ENCODE results near the gene EMILIN1. TPM values are rescaled to one million over a fixed set of nuclear protein-coding genes. Genes with fewer than 3 reads are reported as not detected.

EMILIN1 gene
- total RNA-seq, 1 experiment from 2014 or later, result 0.07 TPM

DNA sequence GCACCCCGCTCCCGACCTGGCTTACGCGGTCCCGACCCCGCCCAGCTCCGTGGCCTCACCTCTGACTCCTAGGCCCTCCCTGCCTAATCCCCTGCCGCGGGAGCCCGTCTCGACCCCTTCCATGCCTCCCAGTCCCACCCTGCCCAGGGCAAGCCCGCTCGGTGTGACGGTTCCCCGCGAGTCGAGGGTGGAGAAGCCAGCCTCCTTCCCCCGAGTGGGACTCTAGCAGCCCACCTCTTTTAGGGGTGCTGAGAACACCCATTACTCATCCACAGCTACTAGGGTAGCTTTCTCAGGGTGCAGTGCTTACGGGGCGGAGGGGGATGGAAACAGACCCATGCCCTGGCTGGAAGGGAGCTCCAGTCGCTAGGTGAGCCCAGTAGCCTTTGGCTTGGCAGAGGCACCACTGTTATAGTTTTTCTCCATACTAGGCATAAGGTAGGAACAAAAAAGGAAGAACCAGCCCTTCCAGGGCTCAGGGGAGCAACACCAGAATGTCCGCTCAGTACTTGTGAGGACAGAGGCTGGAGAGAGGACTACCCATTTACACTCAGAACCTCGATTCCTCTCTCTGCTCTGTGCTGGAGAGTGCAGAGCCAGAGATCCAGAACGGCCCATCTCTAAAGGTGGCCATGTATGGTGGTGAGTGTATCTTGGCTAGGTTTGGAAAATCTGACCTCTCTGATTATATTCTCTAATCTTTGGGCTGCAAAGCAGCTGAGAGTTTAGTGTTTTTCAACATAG is 26.3 kb upstream of the EMILIN1 start:
- no peak for DNase-seq (ENCODE audit: low read depth)
- in situ Hi-C loops (cut with HindIII; ENCODE audit: low pct_unique_long_range_greater_than_20kb, low sequenced_read_pairs), result no loop called here

DNA sequence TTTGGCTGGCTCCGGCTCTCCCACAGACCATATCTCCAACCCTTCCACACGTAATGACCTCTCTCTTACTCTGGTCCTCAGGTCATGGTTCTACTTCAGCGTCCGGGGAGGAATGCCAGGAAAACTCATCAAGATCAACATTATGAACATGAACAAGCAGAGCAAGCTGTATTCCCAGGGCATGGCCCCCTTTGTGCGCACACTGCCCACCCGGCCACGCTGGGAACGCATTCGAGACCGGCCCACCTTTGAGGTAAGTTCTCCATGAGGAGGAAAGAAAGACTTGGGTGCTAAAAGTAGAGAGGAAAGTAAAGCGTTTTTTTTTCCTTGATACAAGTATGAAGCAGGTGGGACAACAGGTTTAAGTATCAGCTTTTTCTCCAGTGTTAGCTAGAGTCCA is 25.1 kb upstream of the EMILIN1 start:
- DNase-seq (ENCODE audit: low read depth), result no peak
- in situ Hi-C loops (cut with HindIII; ENCODE audit: low pct_unique_long_range_greater_than_20kb, low sequenced_read_pairs), result no loop called here

DNA sequence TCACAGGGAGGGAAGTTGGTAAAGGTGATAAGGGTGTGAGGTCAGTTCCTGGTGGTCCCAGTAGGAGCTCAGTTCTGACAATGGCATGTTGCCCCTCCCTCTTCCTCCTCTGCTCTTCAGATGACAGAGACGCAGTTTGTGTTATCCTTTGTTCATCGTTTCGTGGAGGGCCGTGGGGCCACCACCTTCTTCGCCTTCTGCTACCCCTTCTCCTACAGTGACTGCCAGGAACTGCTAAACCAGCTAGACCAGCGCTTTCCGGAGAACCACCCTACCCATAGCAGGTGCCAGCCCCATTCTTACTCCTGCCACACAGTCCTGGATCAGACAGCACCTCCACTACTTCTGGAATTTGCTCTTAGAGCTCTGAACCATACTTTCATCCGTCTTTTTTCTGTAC is 24.6 kb upstream of the EMILIN1 start:
- no peak for DNase-seq (ENCODE audit: low read depth)
- in situ Hi-C loops (cut with HindIII; ENCODE audit: low pct_unique_long_range_greater_than_20kb, low sequenced_read_pairs), result no loop called here

DNA sequence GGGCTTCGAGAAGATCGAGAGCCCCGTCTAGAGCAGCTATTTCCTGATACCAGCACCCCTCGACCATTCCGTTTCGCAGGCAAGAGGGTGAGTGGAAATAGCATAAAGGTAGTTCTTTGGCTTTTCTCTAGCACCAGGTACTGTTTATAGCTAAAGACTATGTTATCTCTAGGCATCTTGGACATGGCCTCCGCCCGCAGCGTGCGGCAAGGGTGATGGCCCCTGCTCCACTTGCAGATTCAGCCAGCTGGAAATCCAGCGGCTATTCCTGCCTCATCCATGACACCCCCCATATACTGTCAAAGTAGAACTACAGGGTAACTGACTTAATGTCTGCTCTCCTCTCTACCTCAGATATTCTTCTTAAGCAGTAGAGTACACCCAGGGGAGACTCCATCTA is 23.7 kb upstream of the EMILIN1 start:
- DNase-seq (ENCODE audit: low read depth), result no peak
- in situ Hi-C loops (cut with HindIII; ENCODE audit: low pct_unique_long_range_greater_than_20kb, low sequenced_read_pairs), result no loop called here

DNA sequence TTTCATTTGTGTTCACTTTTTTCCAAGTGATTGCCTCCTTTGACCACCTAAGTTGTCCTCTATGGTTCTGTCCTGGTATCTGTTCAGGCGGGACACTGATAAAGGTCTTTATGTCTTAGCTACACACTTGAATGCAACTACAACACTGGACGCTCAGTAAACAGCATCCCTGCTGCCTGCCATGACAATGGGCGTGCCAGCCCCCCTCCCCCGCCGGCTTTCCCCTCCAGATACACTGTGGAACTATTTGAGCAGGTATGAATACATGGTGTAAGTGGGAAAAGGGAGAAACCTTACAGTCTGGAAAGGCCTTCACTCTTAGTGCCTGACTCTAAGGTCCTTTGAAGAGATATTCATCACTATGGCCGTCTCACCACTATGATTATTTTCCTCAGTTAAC is 21.2 kb upstream of the EMILIN1 start:
- DNase-seq (ENCODE audit: low read depth), result no peak
- in situ Hi-C loops (cut with HindIII; ENCODE audit: low pct_unique_long_range_greater_than_20kb, low sequenced_read_pairs), result no loop called here

DNA sequence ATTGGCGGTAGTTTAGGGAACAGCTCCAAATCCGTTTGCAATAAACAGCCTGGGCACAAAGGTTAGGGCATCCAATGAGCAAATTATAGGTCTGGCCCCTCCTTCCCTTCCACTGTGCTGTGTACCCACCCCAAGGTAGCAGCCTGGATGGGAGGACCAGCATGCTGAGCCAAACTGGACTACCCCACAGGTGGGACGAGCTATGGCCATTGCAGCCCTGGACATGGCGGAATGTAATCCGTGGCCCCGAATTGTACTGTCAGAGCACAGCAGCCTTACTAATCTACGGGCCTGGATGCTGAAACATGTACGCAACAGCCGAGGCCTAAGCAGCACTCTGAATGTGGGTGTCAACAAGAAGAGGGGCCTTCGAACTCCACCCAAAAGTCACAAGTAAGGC is 20.2 kb upstream of the EMILIN1 start:
- in situ Hi-C loops (cut with HindIII; ENCODE audit: low pct_unique_long_range_greater_than_20kb, low sequenced_read_pairs), result no loop called here

DNA sequence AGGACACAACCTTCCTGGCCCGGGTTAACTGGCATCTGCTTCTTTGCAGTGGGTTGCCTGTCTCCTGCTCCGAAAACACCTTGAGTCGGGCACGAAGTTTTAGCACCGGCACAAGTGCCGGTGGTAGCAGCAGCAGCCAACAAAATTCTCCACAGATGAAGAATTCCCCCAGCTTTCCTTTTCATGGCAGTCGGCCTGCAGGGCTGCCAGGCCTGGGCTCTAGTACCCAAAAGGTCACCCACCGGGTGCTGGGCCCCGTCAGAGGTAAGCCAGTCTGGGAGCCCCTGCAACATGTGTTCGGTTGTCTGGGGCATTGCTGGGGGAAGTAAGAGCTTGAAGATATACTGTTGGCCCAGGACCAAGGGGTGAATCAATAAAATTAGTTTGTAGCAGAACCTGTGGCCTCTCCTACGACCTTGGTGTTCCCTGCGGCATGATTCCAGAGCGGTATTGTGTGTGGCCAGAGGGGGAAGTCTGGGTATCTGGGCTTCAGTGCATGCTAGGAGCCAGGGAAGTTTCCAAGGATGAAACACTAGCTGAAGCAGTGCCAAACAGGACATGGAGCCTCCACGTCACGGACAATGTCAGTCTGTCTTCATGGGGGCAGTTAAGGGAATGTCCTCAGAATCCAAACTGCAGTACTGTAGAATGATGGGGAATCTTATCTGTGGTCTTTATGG is 19.1 kb upstream of the EMILIN1 start:
- in situ Hi-C loops (cut with HindIII; ENCODE audit: low pct_unique_long_range_greater_than_20kb, low sequenced_read_pairs), result no loop called here
- DNase-seq (ENCODE audit: low read depth), result no peak

More for the DNA sequence above, 20.2 kb upstream of the EMILIN1 start:
- no peak for DNase-seq (ENCODE audit: low read depth)

DNA sequence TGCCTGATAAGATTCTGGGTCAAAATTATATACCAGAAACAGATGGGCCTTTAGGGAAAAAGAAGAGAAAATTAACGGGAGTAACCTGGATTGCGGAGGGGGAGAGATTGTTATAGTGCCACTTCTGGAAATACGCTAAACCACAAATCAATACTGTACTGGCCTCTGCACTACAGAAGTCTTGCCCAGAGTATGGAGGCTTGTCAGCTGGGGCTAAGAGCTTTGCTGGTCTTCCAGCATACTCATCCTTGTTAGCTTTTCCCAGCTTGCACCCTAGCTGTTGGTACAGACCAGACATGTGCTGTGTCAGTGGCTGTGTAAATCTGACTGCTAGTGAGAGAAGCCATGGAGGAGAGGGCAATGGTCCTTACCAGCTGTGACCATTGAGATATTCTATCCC is 18.1 kb upstream of the EMILIN1 start:
- in situ Hi-C loops (cut with HindIII; ENCODE audit: low pct_unique_long_range_greater_than_20kb, low sequenced_read_pairs), result no loop called here
- DNase-seq (ENCODE audit: low read depth), result no peak

DNA sequence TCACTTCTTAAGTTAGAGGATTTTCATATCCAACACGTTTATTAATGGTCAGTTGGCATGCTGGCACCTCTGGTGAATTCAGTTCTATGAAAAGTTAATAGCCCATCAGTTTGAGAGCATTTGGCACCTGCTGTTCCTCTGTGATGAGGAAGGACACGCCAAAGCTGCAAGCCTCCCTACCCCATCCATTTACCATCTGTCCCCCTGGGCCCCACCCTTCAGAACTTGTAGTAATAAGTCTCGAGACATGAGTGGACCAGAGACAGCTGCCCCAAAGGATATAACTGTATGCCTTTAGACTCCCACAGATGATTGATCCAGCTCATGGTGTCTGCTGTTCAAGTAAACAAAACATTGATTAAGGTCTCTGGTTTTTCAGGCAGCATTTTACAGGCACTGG is 13.3 kb upstream of the EMILIN1 start:
- DNase-seq (ENCODE audit: low read depth), result no peak
- in situ Hi-C loops (cut with HindIII; ENCODE audit: low pct_unique_long_range_greater_than_20kb, low sequenced_read_pairs), result no loop called here

DNA sequence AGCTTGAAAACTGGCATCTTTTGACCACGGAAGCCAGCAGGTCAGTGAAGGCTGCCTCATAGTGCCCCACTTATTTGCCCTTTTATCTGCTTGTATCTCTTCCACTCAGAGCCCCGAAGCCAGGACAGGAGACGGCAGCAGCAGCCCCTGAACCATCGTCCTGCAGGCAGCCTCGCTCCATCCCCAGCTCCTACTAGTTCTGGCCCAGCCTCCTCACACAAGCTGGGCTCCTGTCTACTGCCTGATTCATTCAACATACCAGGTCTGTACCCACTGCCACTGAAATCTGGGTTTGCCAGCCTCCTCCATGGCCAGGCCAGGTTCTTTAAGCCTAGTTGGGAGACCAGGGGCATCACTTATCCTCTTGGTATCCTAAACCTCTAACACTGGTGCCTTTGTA is 11.0 kb upstream of the EMILIN1 start:
- DNase-seq (ENCODE audit: low read depth), result no peak
- in situ Hi-C loops (cut with HindIII; ENCODE audit: low pct_unique_long_range_greater_than_20kb, low sequenced_read_pairs), result no loop called here

DNA sequence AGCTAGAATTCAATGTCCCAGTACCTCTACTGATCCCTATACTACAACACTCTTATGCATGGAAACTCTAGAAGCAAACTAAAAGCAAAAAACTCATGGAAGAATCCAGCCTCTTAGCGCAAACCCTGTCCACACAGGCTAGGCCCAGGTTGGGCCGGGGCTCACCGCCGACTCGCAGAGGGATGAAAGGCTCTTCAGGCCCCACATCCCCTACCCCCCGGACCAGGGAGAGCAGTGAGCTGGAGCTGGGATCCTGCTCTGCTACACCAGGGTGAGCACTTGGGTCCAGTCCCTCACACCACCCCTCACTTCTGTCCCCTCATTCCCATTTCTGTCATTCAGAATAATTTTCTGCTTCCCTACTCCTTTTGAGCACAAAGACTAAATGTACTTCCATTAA is 9.0 kb upstream of the EMILIN1 start:
- in situ Hi-C loops (cut with HindIII; ENCODE audit: low pct_unique_long_range_greater_than_20kb, low sequenced_read_pairs), result no loop called here
- DNase-seq (ENCODE audit: low read depth), result no peak

DNA sequence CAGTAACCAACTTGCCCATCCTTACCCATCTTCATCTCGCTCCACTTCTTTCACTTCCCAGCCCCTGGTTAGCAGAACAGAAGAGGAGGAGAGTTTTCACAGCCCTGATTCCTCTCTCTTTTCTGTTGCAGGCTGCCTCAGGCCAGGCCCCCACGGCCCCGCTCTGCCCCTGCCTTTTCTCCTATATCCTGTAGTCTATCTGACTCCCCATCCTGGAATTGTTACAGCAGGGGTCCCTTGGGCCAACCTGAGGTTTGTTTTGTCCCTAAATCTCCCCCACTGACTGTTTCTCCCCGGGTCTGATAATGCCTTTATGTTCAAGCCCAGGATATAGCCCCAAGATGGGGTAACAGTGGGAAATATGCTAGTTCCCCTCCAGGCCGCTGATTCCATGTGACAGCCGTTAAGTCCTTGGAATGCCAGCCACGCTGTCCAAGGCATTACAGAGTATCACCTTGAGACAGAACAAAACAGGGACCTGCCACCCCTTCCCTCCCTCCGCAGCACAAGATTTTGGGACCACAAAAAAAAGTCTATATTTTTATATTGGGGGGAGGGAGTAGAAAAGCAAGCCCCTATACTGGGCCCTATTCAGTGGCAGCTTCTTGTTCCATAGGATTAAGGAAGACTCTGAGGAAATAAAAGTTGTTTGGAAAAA is 8.3 kb upstream of the EMILIN1 start:
- in situ Hi-C loops (cut with HindIII; ENCODE audit: low pct_unique_long_range_greater_than_20kb, low sequenced_read_pairs), result no loop called here
- no peak for DNase-seq (ENCODE audit: low read depth)

DNA sequence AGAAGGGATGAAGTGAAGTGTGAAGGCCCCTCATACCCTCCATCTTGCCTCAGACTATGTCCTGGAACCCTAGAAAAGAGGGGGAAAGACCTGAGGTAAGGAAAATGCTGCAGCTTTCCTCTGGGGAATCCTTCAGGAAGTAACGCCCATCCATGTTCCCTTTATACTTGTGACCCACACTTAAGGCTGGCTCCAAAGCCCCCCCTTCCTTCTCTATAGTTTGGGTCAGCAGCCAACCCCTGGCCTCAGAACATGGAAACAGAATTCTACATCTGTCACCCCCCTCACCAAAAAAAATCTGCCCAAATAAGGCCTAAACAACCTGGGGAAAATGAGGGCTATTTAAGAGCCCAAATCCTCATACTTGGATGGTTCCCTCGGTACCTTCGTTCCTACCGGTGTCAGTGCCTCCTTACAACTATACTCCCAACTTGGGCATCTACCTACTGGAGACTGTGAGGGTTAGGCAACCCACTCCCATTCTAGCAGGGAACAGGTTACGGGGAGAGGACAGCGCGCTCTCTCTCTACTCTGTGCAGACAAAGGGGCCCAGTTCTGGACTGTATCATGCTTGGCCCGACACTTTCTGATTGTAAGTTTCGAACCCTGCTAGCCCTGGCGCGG is 7.7 kb upstream of the EMILIN1 start:
- in situ Hi-C loops (cut with HindIII; ENCODE audit: low pct_unique_long_range_greater_than_20kb, low sequenced_read_pairs), result no loop called here
- no peak for DNase-seq (ENCODE audit: low read depth)

DNA sequence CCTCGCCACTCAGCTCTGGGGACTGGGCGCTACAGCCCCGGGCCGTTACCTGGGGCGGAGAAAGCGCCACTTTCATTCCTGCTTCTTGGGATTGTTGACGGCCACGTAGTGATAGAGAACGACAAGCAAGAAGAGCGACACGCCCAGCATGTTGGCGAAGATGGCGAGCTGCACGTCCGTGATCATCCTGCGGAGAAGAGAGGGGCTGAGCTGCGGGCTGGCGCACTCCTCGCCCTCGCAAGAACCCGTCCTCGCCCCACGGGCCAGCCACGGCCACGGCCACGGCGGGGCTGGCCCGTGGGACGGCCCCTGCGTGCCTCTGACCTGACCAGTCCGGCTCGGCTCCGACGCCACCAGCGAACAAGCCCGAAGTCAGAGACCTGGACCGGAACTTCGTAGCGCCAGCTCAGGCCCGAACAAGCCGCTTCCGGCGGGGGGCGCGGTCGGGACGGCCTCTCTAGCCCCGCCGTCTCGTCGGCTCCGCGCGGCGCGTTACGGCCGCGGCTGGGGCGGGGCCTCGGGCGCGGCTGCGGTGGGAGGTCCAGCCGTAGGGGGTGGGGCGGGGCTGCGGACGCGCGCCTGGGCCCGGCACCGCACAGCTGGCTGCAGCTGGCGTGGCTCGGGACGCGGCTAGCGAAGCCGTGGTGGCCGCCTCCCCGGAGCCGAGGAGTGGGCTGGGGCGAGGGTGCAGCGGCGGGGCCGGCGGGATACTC is 7.0 kb upstream of the EMILIN1 start, which contains the start of gene OST4:
OST4 (minus strand) TSS at position 378 of the 713 bp plus-strand sequence.
- in situ Hi-C loops (cut with HindIII; ENCODE audit: low pct_unique_long_range_greater_than_20kb, low sequenced_read_pairs), result no loop called here
- DNase-seq (ENCODE audit: low read depth), result peak; percentile 89

DNA sequence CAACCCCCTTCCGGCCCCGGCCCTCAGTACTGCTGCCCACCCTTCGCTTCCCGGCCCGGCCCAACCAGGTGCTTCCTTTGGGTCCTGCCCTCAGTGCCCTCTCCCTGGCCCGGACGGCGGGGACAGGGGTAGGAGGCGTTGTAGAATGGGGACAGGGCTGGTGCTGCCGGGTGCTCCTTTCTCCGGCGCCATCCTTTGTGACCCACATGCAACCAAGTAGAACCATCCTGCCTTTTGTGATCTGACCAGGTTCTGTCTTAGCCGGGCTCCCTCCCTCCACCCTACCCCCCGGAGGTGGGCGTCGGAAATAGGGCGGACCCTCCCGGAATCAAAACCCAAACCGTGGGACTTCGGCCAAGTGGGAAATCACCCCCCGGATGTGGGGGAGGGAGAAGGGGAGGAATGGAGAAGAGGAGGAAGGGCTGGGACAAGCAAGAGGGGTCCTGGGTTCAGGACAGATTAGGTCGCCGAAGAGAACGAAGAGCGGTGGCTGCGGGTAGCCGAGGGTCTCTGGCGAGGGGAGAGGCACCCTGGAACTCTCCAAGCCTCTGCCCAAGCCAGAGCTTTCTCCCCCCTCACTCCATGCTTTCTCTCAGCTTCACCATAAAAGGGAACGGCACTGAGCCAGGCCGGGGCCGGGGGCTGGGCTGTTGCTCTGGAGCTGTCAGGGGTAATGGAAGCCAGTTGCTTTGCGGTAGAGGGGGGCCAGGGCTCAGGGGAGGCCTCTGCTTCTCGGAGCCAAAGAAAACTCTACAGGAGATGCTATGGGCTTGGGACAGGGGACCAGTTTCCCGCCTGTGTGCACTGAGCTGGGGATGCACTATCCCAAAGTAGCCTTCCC is 6.2 kb upstream of the EMILIN1 start:
- in situ Hi-C loops (cut with HindIII; ENCODE audit: low pct_unique_long_range_greater_than_20kb, low sequenced_read_pairs), result no loop called here
- DNase-seq (ENCODE audit: low read depth), result no peak

DNA sequence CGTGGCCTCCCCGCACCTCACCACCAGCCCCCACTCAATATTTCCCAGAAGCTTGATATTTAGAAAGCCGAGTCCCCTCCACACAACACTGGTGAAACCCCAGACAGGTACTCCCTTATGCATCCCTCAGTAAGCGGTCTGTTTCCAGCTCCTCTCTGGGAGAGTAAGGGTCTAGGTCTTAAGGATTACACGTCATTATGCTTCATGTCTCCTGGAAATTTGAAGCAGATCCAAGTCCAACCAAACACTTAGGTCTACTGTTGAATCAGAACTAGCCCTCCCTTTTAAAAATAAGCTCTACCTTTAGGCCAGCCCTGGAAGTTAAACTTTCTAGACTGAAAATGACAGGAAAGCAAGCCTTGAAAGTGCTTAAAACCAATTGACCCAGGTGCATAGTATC is 5.5 kb upstream of the EMILIN1 start:
- in situ Hi-C loops (cut with HindIII; ENCODE audit: low pct_unique_long_range_greater_than_20kb, low sequenced_read_pairs), result no loop called here
- no peak for DNase-seq (ENCODE audit: low read depth)

DNA sequence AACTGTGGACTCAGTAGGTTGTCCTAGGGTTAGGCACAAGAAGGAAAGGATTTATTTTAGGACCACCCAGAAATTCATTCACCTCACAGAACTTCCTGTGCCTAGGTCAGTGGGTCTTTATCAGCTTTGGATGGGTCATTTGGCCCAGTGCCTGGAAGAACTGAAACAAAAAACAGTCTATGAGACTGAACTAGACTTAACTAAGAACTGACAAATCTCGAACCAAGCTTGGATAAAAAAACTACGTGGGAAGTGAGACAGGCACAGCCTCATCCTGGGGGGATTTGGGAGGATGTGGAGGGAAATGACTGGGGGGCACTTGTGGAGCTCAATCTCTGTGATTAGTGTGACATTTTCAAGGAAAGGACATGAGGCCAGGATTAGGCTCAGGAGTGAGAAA is 4.6 kb upstream of the EMILIN1 start:
- no peak for DNase-seq (ENCODE audit: low read depth)
- in situ Hi-C loops (cut with HindIII; ENCODE audit: low pct_unique_long_range_greater_than_20kb, low sequenced_read_pairs), result no loop called here
